C4-2B (cell line): ENCODE results near the gene SOX9.

Experiments
- ZFX ChIP-seq: fragments of 450-650 bp; IDR thresholded peaks from 2 replicates; pipeline ENCODE4 v1.6.1; 2017
- TF ChIP-seq, protein P1 (sequence below): fragments of 450-650 bp; conservative IDR thresholded peaks from 2 replicates; pipeline ENCODE4 v1.5.1; 2017; ENCODE audit warnings: mild to moderate bottlenecking

DNA sequence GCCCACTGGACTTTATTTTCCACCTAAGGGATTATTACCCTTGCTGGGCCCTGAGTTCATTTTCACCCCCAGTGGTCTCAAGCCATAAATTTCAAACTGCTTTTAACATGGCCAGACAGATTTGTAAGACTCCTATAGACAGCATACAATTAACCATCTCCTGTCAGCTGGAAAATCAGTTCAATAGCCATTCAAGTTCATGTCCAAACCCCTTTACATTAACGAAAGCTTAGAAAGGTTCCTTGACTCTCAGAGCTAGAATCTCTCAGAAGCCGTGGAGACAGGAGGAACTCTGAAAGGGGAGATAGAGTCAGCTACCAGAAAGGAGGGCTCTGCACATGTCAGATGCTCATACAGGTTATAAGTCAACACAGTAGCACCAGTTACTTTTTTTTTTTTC lies 23.3 kb downstream of the SOX9 start:
- TF ChIP-seq, protein P1, sequence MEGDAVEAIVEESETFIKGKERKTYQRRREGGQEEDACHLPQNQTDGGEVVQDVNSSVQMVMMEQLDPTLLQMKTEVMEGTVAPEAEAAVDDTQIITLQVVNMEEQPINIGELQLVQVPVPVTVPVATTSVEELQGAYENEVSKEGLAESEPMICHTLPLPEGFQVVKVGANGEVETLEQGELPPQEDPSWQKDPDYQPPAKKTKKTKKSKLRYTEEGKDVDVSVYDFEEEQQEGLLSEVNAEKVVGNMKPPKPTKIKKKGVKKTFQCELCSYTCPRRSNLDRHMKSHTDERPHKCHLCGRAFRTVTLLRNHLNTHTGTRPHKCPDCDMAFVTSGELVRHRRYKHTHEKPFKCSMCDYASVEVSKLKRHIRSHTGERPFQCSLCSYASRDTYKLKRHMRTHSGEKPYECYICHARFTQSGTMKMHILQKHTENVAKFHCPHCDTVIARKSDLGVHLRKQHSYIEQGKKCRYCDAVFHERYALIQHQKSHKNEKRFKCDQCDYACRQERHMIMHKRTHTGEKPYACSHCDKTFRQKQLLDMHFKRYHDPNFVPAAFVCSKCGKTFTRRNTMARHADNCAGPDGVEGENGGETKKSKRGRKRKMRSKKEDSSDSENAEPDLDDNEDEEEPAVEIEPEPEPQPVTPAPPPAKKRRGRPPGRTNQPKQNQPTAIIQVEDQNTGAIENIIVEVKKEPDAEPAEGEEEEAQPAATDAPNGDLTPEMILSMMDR = no peak
- no peak for TF ChIP-seq ZFX
